GM12891 (cell line): ENCODE data around the gene PRDM16.

ENCODE experiments used
- POLR2A ChIP-seq: IDR thresholded peaks from 2 replicates; pipeline ENCODE4 v1.6.1; 2011; ENCODE audit warnings: low read depth, low read length, control low read depth
- POLR2AphosphoS5 ChIP-seq: IDR thresholded peaks from 2 replicates; pipeline ENCODE4 v1.6.1; 2011; ENCODE audit warnings: low read depth, low read length, control low read depth
- SPI1 ChIP-seq: IDR thresholded peaks from 2 replicates; pipeline ENCODE4 v1.6.1; 2011; ENCODE audit warnings: low read depth, low read length, control low read depth
- TAF1 ChIP-seq: IDR thresholded peaks from 2 replicates; pipeline ENCODE4 v1.6.1; 2011; ENCODE audit warnings: low read depth, low read length, control low read depth

GRCh38 chr1:3329640-3330281 lies 260.8 kb downstream of the PRDM16 start:
- TF ChIP-seq POLR2AphosphoS5 (no peak), TAF1 (no peak), POLR2A (no peak), SPI1 (no peak)
